ENCODE data around the gene NVL.

The NVL gene

GRCh38 chr1:224375059-224375458 lies 45.1 kb upstream of the NVL start:
- peaks cover 29% of the 10 kb centered on the region for H3K4me1 ChIP-seq (ENCODE audit: low read length)
- no peak overlapping the region for H3K9ac ChIP-seq (ENCODE audit: low read length)
- no peak overlapping the region for H3K4me2 ChIP-seq (ENCODE audit: low read depth, low read length)
- no peak for DNase-seq
- TF ChIP-seq EZH2phosphoT487 (IDR thresholded peaks at IDR 0.05; ENCODE audit: low read length) (no peak), CTCF (IDR thresholded peaks at IDR 0.05; ENCODE audit: low read length) (no peak), EZH2 (optimal IDR thresholded peaks at IDR 0.05; ENCODE audit: low read depth, low read length) (no peak)
- H3K27ac ChIP-seq (ENCODE audit: low read length): no peak overlapping the region
- H3K27me3 ChIP-seq (replicated peaks; ENCODE audit: insufficient read depth, low read length): no peaks in the 10 kb centered on the region
- H3K4me3 ChIP-seq (ENCODE audit: low read length): no peak overlapping the region
- H3F3A ChIP-seq (ENCODE audit: insufficient read depth, low read length): peaks cover 31% of the 10 kb centered on the region
- no peaks in the 10 kb centered on the region for H3K9me3 ChIP-seq (replicated peaks; ENCODE audit: insufficient read depth, low read length)
- H3K36me3 ChIP-seq (replicated peaks; ENCODE audit: insufficient read depth, low read length): no peaks in the 10 kb centered on the region
- H3K9me2 ChIP-seq (replicated peaks; ENCODE audit: insufficient read depth, low read length): no peaks in the 10 kb centered on the region
- no peak overlapping the region for H2AFZ ChIP-seq (ENCODE audit: low read length)
- no peaks in the 10 kb centered on the region for H4K20me1 ChIP-seq (ENCODE audit: insufficient read depth, low read length)
- H3K79me2 ChIP-seq (ENCODE audit: low read length): peaks cover 7% of the 10 kb centered on the region; the same call in 1 of the 2 replicates

- Histone ChIP-seq H3K4me1 (ENCODE audit: low read length) (peaks cover 17% of the 10 kb centered on the region), H4K20me1 (ENCODE audit: insufficient read depth, low read length) (no peaks in the 10 kb centered on the region; the same call in 1 of the 2 replicates), H3K9ac (ENCODE audit: low read length) (no peak overlapping the region), H3K9me3 (replicated peaks; ENCODE audit: insufficient read depth, low read length) (no peaks in the 10 kb centered on the region), H3K27ac (ENCODE audit: low read length) (no peak overlapping the region), H3K9me2 (replicated peaks; ENCODE audit: insufficient read depth, low read length) (no peaks in the 10 kb centered on the region), H3F3A (ENCODE audit: insufficient read depth, low read length) (peaks cover 19% of the 10 kb centered on the region), H3K4me3 (ENCODE audit: low read length) (no peak overlapping the region), H2AFZ (ENCODE audit: low read length) (no peak overlapping the region), H3K79me2 (ENCODE audit: low read length) (peaks cover 7% of the 10 kb centered on the region; the same call in 1 of the 2 replicates), H3K27me3 (replicated peaks; ENCODE audit: insufficient read depth, low read length) (no peaks in the 10 kb centered on the region), H3K36me3 (replicated peaks; ENCODE audit: insufficient read depth, low read length) (0 out of 2 replicates have a peak, but pooled peaks cover 2% of the 10 kb centered on the region), H3K4me2 (ENCODE audit: low read depth, low read length) (no peak overlapping the region)
- TF ChIP-seq EZH2 (optimal IDR thresholded peaks at IDR 0.05; ENCODE audit: low read depth, low read length) (no peak), EZH2phosphoT487 (IDR thresholded peaks at IDR 0.05; ENCODE audit: low read length) (no peak), CTCF (IDR thresholded peaks at IDR 0.05; ENCODE audit: low read length) (no peak)
- DNase-seq: no peak
These were observed 43.1 kb upstream of the NVL start for GRCh38 chr1:224373008-224373590.

- Histone ChIP-seq H3F3A (ENCODE audit: insufficient read depth, low read length) (0 out of 2 replicates have a peak, but pooled peaks cover 3% of the 10 kb centered on the region), H3K36me3 (replicated peaks; ENCODE audit: insufficient read depth, low read length) (0 out of 2 replicates have a peak, but pooled peaks cover 2% of the 10 kb centered on the region)
These were observed 38.4 kb upstream of the NVL start for GRCh38 chr1:224368409-224368808.

More at GRCh38 chr1:224368409-224368808, 38.4 kb upstream of the NVL start:
- H3K4me1 ChIP-seq (ENCODE audit: low read length): no peaks in the 10 kb centered on the region
- no peaks in the 10 kb centered on the region; the same call in 1 of the 2 replicates for H4K20me1 ChIP-seq (ENCODE audit: insufficient read depth, low read length)
- H3K9me2 ChIP-seq (replicated peaks; ENCODE audit: insufficient read depth, low read length): no peaks in the 10 kb centered on the region
- peaks cover 25% of the 10 kb centered on the region for H3K79me2 ChIP-seq (ENCODE audit: low read length)
- no peak overlapping the region for H3K4me3 ChIP-seq (ENCODE audit: low read length)
- H3K27me3 ChIP-seq (replicated peaks; ENCODE audit: insufficient read depth, low read length): no peaks in the 10 kb centered on the region
- no peak for DNase-seq
- H3K27ac ChIP-seq (ENCODE audit: low read length): no peak overlapping the region
- H2AFZ ChIP-seq (ENCODE audit: low read length): no peak overlapping the region
- TF ChIP-seq CTCF (IDR thresholded peaks at IDR 0.05; ENCODE audit: low read length) (no peak), EZH2phosphoT487 (IDR thresholded peaks at IDR 0.05; ENCODE audit: low read length) (no peak), EZH2 (optimal IDR thresholded peaks at IDR 0.05; ENCODE audit: low read depth, low read length) (no peak)
- H3K4me2 ChIP-seq (ENCODE audit: low read depth, low read length): no peak overlapping the region
- no peaks in the 10 kb centered on the region for H3K9me3 ChIP-seq (replicated peaks; ENCODE audit: insufficient read depth, low read length)
- no peak overlapping the region for H3K9ac ChIP-seq (ENCODE audit: low read length)
